ENCODE data around the gene ZBTB16.

Gene ZBTB16

GRCh38 chr11:114080769-114081168 is 21.3 kb downstream of the ZBTB16 start:
- no peak overlapping the region for H3K4me3 ChIP-seq (replicated peaks; ENCODE audit: low read depth, low read length)
- TF ChIP-seq, protein P1, sequence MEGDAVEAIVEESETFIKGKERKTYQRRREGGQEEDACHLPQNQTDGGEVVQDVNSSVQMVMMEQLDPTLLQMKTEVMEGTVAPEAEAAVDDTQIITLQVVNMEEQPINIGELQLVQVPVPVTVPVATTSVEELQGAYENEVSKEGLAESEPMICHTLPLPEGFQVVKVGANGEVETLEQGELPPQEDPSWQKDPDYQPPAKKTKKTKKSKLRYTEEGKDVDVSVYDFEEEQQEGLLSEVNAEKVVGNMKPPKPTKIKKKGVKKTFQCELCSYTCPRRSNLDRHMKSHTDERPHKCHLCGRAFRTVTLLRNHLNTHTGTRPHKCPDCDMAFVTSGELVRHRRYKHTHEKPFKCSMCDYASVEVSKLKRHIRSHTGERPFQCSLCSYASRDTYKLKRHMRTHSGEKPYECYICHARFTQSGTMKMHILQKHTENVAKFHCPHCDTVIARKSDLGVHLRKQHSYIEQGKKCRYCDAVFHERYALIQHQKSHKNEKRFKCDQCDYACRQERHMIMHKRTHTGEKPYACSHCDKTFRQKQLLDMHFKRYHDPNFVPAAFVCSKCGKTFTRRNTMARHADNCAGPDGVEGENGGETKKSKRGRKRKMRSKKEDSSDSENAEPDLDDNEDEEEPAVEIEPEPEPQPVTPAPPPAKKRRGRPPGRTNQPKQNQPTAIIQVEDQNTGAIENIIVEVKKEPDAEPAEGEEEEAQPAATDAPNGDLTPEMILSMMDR (IDR thresholded peaks at IDR 0.05; ENCODE audit: low read depth, low read length, missing control alignments), result no peak
- no peak for DNase-seq (ENCODE audit: extremely low read depth, low read depth)

DNA sequence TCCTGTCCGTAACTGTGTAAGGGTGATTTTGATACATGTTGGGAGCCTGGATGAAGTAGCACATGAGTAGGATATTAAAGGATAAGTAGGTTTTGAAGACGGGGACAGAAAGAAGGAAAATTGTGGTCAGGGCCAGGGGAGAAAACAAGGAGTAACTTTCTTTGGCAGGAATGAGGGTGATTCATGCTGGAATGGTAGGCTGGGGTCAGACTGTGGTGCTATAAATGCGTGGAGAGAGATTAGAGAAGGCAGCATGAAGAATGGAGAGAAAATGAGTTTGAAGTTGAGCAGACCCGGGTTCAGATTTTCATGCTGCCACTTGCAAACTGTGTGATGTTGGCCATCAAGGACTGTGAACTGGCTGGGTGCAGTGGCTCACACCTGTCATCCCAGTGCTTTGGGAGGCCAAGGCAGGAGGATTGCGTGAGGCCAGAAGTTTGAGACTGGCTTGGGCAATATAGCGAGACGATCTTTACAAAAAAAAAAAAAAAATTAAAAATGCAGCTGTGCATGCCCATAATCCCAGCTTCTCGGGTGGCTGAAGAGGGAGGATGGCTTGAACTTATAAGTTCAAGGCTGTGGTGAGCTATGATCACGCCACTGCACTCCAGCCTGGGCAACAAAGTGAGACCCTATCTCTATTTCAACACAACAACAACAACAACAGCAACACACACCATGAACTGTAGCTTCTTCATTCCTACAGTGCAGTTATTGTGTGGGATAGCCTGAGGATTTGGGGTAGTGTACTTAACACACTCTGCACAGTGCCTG is 22.3 kb downstream of the ZBTB16 start:
- no peak overlapping the region for H3K4me3 ChIP-seq (replicated peaks; ENCODE audit: low read depth, low read length)
- DNase-seq (ENCODE audit: extremely low read depth, low read depth), result no peak
- TF ChIP-seq, protein P1 (IDR thresholded peaks at IDR 0.05; ENCODE audit: low read depth, low read length, missing control alignments), result no peak

DNA sequence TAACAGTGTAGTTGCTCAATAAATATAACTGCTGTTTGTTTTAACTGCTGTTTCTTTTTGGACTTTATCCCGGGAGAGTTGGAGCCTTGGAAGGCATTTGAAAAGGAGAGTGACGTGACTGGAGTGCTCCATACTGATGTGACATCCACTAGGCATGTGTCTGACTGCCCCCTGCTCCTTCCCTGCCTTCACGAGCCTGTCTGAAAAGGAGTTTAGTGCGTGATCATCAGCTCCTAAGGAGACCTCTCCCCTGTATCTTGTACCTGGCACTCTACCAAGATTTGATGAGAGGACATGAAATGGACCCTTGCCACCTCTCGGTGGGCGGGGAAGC is 22.9 kb downstream of the ZBTB16 start:
- no peak overlapping the region for H3K4me3 ChIP-seq (replicated peaks; ENCODE audit: low read depth, low read length)
- no peak for DNase-seq (ENCODE audit: extremely low read depth, low read depth)
- TF ChIP-seq, protein P1 (IDR thresholded peaks at IDR 0.05; ENCODE audit: low read depth, low read length, missing control alignments), result no peak

DNA sequence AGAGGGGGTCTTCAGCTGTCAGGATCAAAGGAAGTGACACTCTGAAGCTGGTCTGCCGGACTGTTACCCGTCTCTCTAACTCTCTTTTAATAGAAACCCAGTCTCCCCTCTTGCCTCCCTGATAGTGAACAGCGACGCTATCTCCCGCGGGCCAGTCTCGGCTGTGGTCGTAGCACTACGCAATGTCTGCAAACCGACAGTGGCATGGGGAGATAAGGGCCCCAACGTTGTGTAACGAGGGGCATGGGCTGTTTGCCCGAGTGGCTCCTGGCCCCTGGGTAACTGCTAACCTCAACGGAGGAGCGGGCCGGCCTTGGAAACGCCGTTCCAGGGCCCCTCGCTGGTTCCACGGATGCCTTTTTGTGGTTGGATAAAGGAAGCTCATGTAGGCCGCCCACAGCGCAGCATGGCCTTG is 23.3 kb downstream of the ZBTB16 start:
- TF ChIP-seq, protein P1 (IDR thresholded peaks at IDR 0.05; ENCODE audit: low read depth, low read length, missing control alignments), result no peak
- H3K4me3 ChIP-seq (replicated peaks; ENCODE audit: low read depth, low read length), result no peak overlapping the region
- DNase-seq (ENCODE audit: extremely low read depth, low read depth), result no peak

- no peak overlapping the region for H3K4me3 ChIP-seq (replicated peaks; ENCODE audit: low read depth, low read length)
- DNase-seq (ENCODE audit: extremely low read depth, low read depth), result no peak
- TF ChIP-seq, protein P1 (IDR thresholded peaks at IDR 0.05; ENCODE audit: low read depth, low read length, missing control alignments), result no peak
Measured at GRCh38 chr11:114083391-114084252, 24.1 kb downstream of the ZBTB16 start.

- TF ChIP-seq, protein P1 (IDR thresholded peaks at IDR 0.05; ENCODE audit: low read depth, low read length, missing control alignments), result no peak
- DNase-seq (ENCODE audit: extremely low read depth, low read depth), result no peak
- no peak overlapping the region for H3K4me3 ChIP-seq (replicated peaks; ENCODE audit: low read depth, low read length)
Measured at GRCh38 chr11:114084414-114084813, 24.9 kb downstream of the ZBTB16 start.

Measured in HFF-Myc (cell line).